Activated naive CD4-positive, alpha-beta T cell treated with anti-CD3 and anti-CD28 coated beads, Interleukin-2, amount 50 U/mL, for 72 hours (primary cell): ENCODE results near the gene SAP130. TPM values are rescaled to one million over a fixed set of nuclear protein-coding genes. Genes with fewer than 3 reads are reported as not detected.

Source experiments
- ATAC-seq, 2 donors: fragments of 150-1000 bp; cut with Tn5 transposase; 2 replicates each; pipeline ENCODE4 v1.10.0; 2021; ENCODE audit warnings: mild to moderate bottlenecking in 2 of 2, moderate library complexity in 2 of 2
- DNase-seq, 2 donors: peaks; one replicate each; pipeline ENCODE4 v3.0.0; 2021 to 2022; ENCODE audit warnings: low spot score in 2 of 2
- H3K27ac Mint-ChIP-seq, 2 donors: one replicate each; pipeline ENCODE4 v1.8.0; 2022; ENCODE audit warnings: mild to moderate bottlenecking in 2 of 2, mixed read lengths in 2 of 2
- H3K36me3 Mint-ChIP-seq, 2 donors: one replicate each; pipeline ENCODE4 v1.8.0; 2022; ENCODE audit warnings: mixed read lengths in 2 of 2
- H3K9me3 Mint-ChIP-seq, 2 donors: one replicate each; pipeline ENCODE4 v1.8.0; 2022; ENCODE audit warnings: mixed read lengths in 2 of 2
- total RNA-seq, 2 donors: library from RNA; stranded (reverse); gene quantifications; one replicate each; pipeline ENCODE4 v1.2.3, GENCODE V29; 2022

Gene SAP130
- total RNA-seq, result 10 to 100 TPM; 28.0 to 43.6 TPM

DNA sequence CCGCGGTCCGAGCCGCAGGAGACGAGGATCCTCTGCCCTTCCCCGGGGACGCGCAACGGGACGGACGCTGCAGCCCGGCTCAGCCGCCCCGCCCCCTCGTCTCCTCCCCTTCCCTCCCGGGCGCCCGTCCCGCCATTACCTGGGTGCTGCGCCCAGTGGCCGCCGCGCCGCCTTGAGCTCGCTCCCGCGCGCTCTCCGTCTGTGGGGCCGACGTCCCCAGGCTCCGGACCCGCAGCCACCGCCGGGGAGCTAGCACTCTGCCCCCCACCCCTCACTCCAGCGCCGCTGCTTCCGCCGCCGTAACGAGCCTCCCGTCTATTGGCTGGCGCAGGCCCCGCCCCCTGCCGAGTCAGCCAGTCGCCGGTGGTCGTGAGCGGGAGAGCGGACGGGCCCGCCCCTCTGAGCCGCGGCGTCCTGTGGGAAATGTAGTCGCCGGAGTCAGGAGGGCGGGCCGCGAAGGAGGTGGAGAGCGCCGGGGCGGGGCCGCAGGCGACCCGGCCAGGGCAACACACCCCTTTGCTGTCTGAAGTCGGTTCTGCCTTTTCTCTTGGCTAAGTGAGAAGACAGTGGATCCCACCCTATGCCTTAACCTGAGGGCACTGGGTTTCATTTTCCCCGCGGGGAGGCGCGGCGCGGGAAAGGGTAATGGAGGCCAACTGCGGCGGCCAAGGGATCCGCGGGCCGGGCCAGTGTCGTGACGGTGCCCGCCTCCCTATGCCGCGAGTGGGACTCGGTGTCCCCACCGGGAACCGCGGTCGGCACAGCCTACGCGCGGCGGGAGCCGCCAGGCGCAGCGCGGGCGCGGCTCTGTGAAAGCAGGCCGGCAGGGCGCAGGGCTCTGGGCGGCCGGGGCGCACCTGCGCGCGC is at the start of gene SAP130:
TSS of gene SAP130 (minus strand) at position 259 of the 867 bp plus-strand sequence. CDS start 1,767 bp downstream, outside the sequence.
- H3K27ac Mint-ChIP-seq, result peak within 1 kb of the TSS; percentile 80 to 94
- peak; percentile 98 for DNase-seq
- peak; percentile 76 to 82 for ATAC-seq
- no peaks in the 10 kb centered on the region for H3K36me3 Mint-ChIP-seq
- no peaks in the 10 kb centered on the region for H3K9me3 Mint-ChIP-seq

DNA sequence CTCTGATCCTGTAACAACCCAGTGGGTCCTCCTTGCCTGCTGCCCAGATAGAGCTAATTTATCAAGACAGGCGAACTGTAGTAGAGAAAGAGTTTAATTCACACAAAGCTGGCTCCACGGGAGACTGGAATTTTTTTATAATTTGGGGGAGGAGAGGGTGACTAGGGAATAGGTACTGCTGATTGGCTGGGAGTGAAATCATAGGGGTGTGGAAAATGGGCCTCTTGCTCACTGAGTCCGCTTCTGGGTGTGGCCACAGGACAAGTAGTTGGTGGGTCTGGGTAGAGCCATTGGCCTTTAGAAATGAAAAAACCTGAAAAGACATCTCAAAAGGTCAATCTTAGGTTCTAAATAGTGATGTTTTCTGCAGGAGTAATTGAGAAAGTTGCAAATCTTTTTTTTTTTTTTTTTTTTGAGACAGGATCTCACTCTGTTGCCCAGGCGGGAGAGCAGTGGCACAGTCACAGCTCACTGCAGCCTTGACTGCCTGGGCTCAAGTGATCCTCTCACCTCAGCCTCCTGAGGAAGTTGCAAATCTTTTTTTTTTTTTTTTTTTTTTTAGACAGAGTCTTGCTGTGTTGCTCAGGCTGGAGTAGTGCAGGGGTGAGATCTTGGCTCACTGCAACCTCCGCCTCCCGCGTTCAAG is 48.7 kb upstream of the SAP130 start:
- Mint-ChIP-seq H3K27ac (no peak overlapping the region), H3K36me3 (no peaks in the 10 kb centered on the region), H3K9me3 (no peaks in the 10 kb centered on the region)
- DNase-seq (no peak), ATAC-seq (no peak)

DNA sequence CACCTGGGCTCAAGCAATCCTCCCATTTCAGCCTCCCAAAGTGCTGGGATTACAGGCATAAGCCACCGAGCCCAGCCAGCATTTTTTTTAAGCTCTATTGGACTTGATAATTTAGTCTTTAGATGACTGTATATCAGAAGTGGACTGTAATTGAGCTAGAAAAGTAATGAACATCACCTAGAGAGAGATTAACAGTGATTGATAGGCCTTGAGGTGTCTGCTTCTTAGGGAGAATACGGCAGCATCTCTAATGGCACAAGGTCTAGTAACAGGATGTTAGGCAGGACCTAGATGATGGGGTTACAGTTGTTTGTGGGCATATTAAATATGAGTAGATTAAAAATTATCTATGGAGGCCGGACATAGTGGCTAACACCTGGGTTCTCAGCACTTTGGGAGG is 45.4 kb upstream of the SAP130 start:
- no peaks in the 10 kb centered on the region for H3K9me3 Mint-ChIP-seq
- H3K36me3 Mint-ChIP-seq, result no peaks in the 10 kb centered on the region
- ATAC-seq (no peak), DNase-seq (no peak)
- no peak overlapping the region for H3K27ac Mint-ChIP-seq

DNA sequence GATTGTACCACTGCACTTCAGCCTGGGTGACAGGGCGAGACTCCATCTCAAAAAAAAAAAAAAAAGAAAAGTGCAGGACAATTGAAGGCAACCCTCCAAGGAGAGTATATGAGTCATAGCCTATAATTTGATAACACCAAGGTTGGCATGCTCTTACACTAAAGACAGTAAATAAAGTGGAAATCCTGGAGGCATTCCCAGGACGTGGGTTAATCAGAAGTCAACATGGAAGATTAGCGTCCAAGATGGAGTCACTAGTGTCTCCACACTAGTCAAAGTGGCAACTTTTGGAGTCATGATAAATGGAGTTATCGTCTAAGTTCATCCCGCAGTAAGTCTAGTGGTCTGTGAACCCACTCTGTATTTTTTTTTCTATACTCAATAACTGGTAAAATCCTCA is 41.9 kb upstream of the SAP130 start:
- Mint-ChIP-seq H3K9me3 (no peaks in the 10 kb centered on the region), H3K27ac (no peak overlapping the region), H3K36me3 (no peaks in the 10 kb centered on the region)
- no peak for DNase-seq
- ATAC-seq, result no peak

DNA sequence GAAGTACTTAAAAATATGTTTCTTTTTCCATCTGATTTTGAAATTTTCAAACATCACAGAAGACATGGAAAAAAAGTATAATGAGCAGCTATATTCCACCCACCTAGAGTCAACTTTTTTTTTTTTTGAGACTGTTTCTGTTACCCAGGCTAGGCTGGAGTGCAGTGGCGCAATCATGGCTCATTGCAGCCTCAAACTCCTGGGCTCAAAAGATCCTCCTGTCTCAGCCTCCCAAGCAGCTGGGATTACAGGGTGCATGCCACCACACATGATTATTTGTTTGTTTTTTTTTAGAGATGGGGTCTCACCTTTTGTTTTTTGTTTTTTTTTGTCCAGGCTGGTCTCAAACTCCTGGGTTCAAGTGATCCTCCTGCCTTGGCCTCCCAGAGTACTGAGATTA is 36.5 kb upstream of the SAP130 start:
- no peaks in the 10 kb centered on the region for H3K36me3 Mint-ChIP-seq
- ATAC-seq (no peak), DNase-seq (no peak)
- no peak overlapping the region for H3K27ac Mint-ChIP-seq
- no peaks in the 10 kb centered on the region for H3K9me3 Mint-ChIP-seq

DNA sequence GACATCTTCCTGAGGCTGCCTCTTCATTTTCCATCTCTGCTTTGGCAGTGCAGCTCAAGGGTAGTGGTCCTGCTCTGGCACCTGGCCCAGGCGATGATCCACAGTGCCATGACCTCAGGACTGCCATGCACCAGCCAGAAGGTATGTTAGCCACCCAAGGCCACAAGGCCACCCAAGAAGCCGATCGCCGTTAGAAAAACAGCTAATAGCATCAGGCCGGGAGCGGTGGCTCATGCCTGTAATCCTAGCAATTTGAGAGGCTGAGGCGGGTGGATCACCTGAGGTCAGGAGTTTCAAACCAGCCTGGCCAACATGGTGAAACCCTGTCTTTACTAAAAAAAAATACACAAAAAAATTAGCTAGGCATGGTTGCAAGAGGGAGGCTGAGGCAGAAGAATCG is 34.7 kb upstream of the SAP130 start:
- no peak for DNase-seq
- Mint-ChIP-seq H3K9me3 (no peaks in the 10 kb centered on the region), H3K36me3 (no peaks in the 10 kb centered on the region), H3K27ac (no peak overlapping the region)
- ATAC-seq, result no peak

DNA sequence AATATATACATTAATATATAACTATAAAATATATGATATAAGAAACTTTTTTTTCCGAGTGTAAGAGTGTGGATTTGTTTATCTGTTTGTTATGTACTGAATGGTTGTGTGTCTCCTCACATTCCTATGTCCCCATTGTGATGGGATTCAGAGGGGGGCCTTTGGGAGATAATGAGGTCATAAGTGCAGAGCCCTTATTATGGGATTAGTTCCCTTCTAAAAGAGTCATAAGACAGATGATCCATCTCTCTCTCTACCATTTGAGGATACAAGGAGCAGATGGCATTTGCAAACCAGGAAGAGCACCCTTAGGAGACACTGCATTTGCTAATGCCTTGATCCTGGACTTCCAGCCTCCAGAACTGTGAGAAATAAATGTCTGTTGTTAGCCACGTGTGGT is 30.3 kb upstream of the SAP130 start:
- ATAC-seq, result no peak
- no peak overlapping the region for H3K27ac Mint-ChIP-seq
- H3K36me3 Mint-ChIP-seq, result no peaks in the 10 kb centered on the region
- H3K9me3 Mint-ChIP-seq, result no peaks in the 10 kb centered on the region
- DNase-seq, result no peak

DNA sequence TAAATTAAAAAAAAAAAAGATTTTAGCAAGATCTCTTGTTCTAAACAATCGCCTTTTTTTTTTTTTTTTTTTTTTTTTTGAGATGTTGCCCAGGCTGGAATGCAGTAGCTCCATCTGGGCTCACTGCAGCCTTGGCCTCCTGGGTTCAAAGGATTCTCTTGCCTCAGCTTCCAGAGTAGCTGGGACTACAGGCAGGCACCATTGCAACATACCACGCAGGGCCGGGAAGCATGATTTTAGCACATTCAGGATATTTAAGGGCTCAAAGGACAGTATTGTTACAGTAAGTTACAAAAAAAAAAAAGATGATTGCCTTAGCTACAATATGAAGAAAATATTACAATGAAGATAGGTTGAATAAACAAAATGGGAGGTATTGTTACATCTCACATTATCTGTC is 29.5 kb upstream of the SAP130 start:
- H3K36me3 Mint-ChIP-seq, result no peaks in the 10 kb centered on the region
- ATAC-seq (no peak), DNase-seq (no peak)
- H3K27ac Mint-ChIP-seq, result no peak overlapping the region
- H3K9me3 Mint-ChIP-seq, result no peaks in the 10 kb centered on the region

DNA sequence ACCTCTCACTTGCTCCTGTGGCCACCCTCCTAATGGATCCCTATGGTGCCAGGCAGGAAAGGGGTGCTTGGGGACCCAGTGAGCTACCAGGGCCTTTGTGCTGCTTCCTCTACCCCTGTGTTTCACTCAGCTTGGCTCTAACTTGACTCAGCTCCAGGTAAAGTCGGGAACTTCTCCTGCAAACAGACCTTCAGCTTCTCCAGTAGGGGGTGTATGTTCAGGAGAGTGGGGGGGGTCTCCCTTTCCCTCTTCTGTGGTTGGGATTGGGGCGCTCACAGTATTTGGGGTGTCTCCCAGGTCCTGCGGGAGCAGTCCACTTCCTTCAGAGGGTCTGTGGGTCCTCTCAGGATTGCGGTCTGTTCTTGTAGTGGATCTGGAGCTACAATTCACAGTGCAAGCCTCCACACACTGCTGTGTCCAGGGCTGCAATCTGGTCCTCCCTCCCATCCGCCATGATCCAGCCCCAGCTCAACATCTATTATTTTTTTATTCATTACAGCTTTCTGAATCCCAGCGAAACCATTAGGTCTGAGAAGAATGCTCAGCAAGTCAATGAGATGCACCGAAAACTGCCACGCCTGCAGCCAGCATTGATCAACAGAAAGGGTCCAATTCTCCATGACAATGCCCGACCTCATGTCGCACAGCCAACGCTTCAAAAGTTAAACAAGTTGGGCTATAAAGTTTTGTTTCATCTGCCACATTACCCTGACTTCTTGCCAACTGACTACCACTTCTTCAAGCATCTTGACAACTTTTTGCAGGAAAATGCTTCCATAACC is 26.4 kb upstream of the SAP130 start:
- peaks cover 3 to 4% of the 10 kb centered on the region in 2 donors for H3K9me3 Mint-ChIP-seq
- H3K36me3 Mint-ChIP-seq, result peaks cover 6 to 10% of the 10 kb centered on the region in 2 donors
- H3K27ac Mint-ChIP-seq, result no peak overlapping the region
- DNase-seq, result no peak
- no peak for ATAC-seq

DNA sequence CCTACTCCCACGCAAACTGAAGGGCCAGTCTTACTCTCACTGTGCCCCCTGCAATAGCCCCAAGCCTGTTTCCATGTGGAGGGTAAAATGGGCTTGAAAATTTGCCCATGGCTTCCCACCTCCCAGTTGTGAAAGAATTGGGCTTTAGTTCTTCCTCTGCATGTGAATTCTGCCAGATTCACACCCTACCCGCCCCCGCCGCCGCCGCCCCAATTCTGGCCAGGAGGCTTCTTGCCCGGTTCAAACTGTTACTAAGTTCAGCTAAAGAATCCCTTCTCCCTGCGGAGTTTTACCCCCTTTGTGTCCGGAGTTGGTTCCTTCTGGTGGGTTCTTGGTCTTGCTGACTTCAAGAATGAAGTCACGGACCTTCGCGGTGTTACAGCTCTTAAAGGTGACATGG is 25.5 kb upstream of the SAP130 start:
- ATAC-seq, result no peak

DNA sequence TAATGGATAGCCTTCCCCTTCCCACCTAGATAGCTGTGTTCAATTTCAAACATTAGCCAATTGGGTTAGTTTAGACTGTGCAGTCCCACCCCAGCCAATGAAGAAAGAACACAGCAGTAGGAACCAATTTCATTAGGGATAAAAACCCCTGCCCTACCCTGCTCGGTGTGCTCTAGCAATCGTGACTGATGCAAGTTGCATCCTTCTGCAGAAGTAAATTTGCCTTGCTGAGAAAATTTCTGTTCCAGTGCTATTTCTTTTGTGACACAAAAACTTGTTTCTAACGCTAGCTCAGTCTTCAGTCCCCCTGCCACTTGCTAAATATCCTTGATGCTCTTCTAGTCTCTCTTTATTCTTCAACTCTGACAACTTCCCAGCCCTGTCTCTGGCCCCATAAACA is 15.2 kb upstream of the SAP130 start:
- Mint-ChIP-seq H3K27ac (no peak overlapping the region), H3K36me3 (peaks cover 6 to 23% of the 10 kb centered on the region in 2 donors), H3K9me3 (peaks cover 13 to 31% of the 10 kb centered on the region in 2 donors)
- ATAC-seq (no peak), DNase-seq (no peak)

More for the DNA sequence above, 25.5 kb upstream of the SAP130 start:
- Mint-ChIP-seq H3K27ac (no peak overlapping the region), H3K36me3 (peaks cover 6 to 11% of the 10 kb centered on the region in 2 donors), H3K9me3 (peaks cover 3 to 4% of the 10 kb centered on the region in 2 donors)
- no peak for DNase-seq

DNA sequence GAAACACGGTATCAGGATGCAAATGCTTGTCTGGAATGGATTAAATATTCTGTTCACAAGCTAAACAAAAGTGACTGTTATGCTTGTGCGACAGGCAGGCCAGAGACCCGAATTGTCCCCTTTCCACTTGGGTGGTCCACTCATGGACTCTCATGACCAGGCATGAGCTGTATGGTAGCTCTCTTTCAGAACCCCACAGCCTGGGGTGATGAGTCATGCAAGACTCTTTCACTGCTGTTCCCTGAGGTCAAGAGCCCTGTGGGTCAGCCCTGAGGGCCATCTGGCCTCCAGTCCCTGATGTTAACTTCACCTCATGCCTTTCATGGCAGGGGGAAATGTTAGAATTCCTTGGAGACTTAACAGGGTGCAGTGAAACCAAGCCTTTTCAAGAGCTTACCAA is 13.7 kb upstream of the SAP130 start:
- no peak for ATAC-seq
- no peak for DNase-seq
- Mint-ChIP-seq H3K9me3 (peaks cover 24 to 46% of the 10 kb centered on the region in 2 donors), H3K36me3 (peaks cover 20 to 38% of the 10 kb centered on the region in 2 donors), H3K27ac (no peak overlapping the region)

DNA sequence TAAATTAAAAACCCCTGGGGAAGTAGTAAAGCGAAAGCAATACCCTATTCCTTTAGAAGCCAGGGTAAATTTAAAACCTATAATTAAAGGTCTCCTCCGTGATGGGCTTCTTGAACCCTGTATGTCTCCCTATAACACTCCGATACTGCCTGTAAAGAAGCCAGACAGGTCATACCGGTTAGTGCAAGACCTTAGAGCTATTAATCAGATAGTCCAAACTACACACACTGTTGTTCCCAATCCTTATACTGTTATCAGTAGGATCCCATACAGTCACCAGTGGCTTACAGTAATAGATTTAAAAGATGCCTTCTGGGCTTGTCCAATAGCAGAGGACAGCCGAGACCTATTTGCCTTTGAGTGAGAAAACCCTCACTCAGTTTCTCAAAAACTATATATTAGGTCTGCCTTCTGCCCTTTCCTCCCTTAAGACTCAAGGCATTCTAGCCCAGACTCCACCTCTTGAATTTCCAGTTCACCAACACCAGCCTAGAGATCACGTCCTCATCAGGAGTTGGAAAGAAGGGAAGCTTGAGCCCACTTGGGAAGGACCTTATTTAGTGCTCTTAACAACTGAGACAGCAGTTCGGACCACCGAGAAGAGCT is 12.4 kb upstream of the SAP130 start:
- DNase-seq (no peak), ATAC-seq (no peak)
- H3K36me3 Mint-ChIP-seq, result peaks cover 23 to 43% of the 10 kb centered on the region in 2 donors
- no peak overlapping the region for H3K27ac Mint-ChIP-seq
- peaks cover 26 to 49% of the 10 kb centered on the region in 2 donors for H3K9me3 Mint-ChIP-seq

DNA sequence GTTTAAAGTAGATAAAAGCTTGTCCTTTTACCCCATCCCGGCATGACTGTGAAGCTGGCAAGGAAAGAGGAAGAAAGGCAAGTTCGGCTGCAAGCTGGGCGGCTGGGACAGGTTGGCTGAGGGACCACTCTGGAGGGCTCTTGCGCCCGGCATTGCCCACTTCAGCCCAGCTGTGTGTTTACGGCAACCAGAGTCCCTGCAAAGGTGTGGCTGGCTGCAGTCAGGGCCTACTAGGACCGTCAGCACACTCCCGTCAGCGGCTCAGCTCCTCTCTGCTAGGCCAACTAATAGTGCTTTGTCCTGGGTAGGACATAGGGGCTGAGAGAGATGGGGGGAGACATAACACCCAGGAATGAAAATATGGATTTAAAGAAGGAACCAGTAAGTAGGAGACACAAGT is 11.7 kb upstream of the SAP130 start:
- ATAC-seq, result no peak
- Mint-ChIP-seq H3K27ac (no peak overlapping the region), H3K36me3 (peaks cover 23 to 43% of the 10 kb centered on the region in 2 donors), H3K9me3 (peaks cover 26 to 49% of the 10 kb centered on the region in 2 donors)
- no peak for DNase-seq

DNA sequence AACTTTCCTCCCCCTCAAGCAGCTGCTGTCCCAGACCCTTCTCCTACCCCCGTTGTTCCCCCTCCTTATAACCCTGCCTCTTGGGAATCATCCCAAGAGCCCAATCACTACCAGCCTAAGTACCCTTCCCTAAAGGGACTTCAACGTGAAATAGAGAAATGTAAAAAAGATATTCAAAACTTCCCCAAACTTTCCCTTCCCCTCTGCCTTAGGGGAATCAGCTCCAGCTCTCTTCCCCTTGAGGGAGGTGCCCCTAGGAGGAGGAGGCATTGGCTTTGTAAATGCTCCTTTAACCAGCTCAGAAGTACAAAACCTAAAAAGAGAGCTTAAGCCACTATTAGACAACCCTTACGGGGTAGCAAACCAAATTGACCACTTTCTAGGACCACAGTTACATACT is 10.6 kb upstream of the SAP130 start:
- ATAC-seq, result no peak
- Mint-ChIP-seq H3K27ac (no peak overlapping the region), H3K9me3 (peaks cover 24 to 43% of the 10 kb centered on the region in 2 donors)

DNA sequence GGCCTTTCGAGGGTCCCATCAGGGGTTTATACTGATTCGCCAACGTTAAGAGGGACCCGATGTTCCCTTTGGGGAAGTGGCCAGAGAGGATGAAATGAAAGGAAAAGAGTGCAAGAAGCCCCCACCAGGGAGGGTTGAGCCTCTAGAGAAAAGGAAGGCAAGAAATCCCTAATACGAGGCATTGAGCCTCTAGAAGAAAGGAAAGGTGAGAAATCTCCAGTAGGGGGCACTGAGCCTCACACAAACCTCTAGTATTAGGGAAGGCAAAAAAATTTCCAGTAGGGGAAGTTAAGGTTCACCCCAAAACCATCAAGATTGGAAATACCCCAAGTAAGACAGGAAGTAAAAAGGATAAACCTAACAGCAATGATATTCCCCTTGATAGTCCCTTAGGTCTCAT is 9.8 kb upstream of the SAP130 start:
- H3K27ac Mint-ChIP-seq, result no peak overlapping the region

More for the DNA sequence above, 10.6 kb upstream of the SAP130 start:
- no peak for DNase-seq
- peaks cover 22 to 39% of the 10 kb centered on the region in 2 donors for H3K36me3 Mint-ChIP-seq

More for the DNA sequence above, 9.8 kb upstream of the SAP130 start:
- H3K9me3 Mint-ChIP-seq, result peaks cover 16 to 35% of the 10 kb centered on the region in 2 donors
- peaks cover 17 to 31% of the 10 kb centered on the region in 2 donors for H3K36me3 Mint-ChIP-seq
- DNase-seq, result no peak
- no peak for ATAC-seq
